Endothelial cell of umbilical vein (primary cell): Measurements from ENCODE around the gene ITGB1BP1. TPM values are rescaled to one million over a fixed set of nuclear protein-coding genes. Genes with fewer than 3 reads are reported as not detected.

Experiments used
- BruUV-seq: library from RNA; stranded (reverse); fragments of 400-500 nt; replicated peaks from 2 replicates; lab custom pipeline; 2021; lab: Mats Ljungman, UMichigan
- CTCF ChIA-PET: fragments of 300-600, 350-600 bp; sonication (Branson Sonifier 250); formaldehyde crosslinking; loops from one replicate; lab custom pipeline; 2021; ENCODE audit warnings: antibody characterized with exemption, inconsistent platforms; lab: Charles Lee
- POLR2A ChIA-PET: fragments of 300-600, 350-600 bp; sonication (Branson Sonifier 250); formaldehyde crosslinking; loops from one replicate; lab custom pipeline; 2021; ENCODE audit warnings: antibody characterized with exemption, inconsistent platforms; lab: Charles Lee
- DNase-seq: peaks from one replicate; pipeline ENCODE4 v3.0.0-alpha.2; 2011; ENCODE audit warnings: low read depth, low spot score
- FAIRE-seq: peaks from 2 replicates; lab custom pipeline; 2011; peaks lifted over from hg19 to GRCh38; lab: Jason Lieb, UNC
- H2AFZ ChIP-seq: 2 replicates; pipeline ENCODE4 v1.6.0; 2012; ENCODE audit warnings: low read depth, low read length, control low read depth, inconsistent platforms
- H3K27ac ChIP-seq: 2 replicates; pipeline ENCODE4 v1.5.1; 2011; ENCODE audit warnings: low read depth, mild to moderate bottlenecking, control low read depth, low read length, moderate library complexity; ENCODE audit not compliant: insufficient read depth
- H3K27me3 ChIP-seq, 2 experiments: 2 replicates each; pipeline versions ENCODE4 v1.6.0 to v1.6.1; 2011; ENCODE audit warnings: low read length in 2 of 2, mixed read lengths in 1 of 2; ENCODE audit not compliant: control insufficient read depth in 2 of 2, insufficient read depth in 2 of 2
- H3K36me3 ChIP-seq, 2 experiments: 2 replicates in 1 of 2; 3 replicates in 1 of 2; pipeline ENCODE4 v1.5.1; 2011; ENCODE audit warnings: low read length in 2 of 2, mild to moderate bottlenecking in 1 of 2, moderate library complexity in 1 of 2; ENCODE audit not compliant: control insufficient read depth in 2 of 2, insufficient read depth in 2 of 2; ENCODE audit errors: extremely low read depth in 1 of 2
- H3K4me1 ChIP-seq: 3 replicates; pipeline ENCODE4 v1.5.1; 2011; ENCODE audit warnings: mild to moderate bottlenecking, low read length; ENCODE audit not compliant: control insufficient read depth, insufficient read depth; ENCODE audit errors: extremely low read depth
- H3K4me2 ChIP-seq: 2 replicates; pipeline ENCODE4 v1.6.1; 2011; ENCODE audit warnings: low read length, control low read depth, mixed read lengths; ENCODE audit not compliant: insufficient read depth
- H3K4me3 ChIP-seq, 3 experiments: fragments of 200-600 bp in 1 of 3; sonication (generic), shearing (Covaris generic) in 1 of 3; replicated peaks in 1 of 3; 2 replicates each; pipeline ENCODE4 v1.5.1; 2011 to 2016; ENCODE audit warnings: control low read depth in 3 of 3, low read length in 3 of 3, mild to moderate bottlenecking in 2 of 3, inconsistent platforms in 1 of 3, low read depth in 1 of 3, moderate library complexity in 1 of 3; ENCODE audit not compliant: insufficient read depth in 1 of 3
- H3K79me2 ChIP-seq: 2 replicates; pipeline ENCODE4 v1.6.0; 2012; ENCODE audit warnings: low read length, inconsistent platforms; ENCODE audit not compliant: control insufficient read depth, insufficient read depth
- H3K9ac ChIP-seq: replicated peaks from 2 replicates; pipeline ENCODE3; 2011; ENCODE audit warnings: low read length, control low read depth; ENCODE audit not compliant: insufficient read depth; ENCODE audit errors: extremely low read depth
- H3K9me1 ChIP-seq: replicated peaks from 3 replicates; pipeline ENCODE4 v1.6.0; 2011; ENCODE audit warnings: mild to moderate bottlenecking, low read length; ENCODE audit not compliant: control insufficient read depth, insufficient read depth; ENCODE audit errors: extremely low read depth
- H3K9me3 ChIP-seq: replicated peaks from 2 replicates; pipeline ENCODE4 v1.5.1; 2012; ENCODE audit warnings: low read length, inconsistent platforms; ENCODE audit not compliant: control insufficient read depth, insufficient read depth
- H4K20me1 ChIP-seq: replicated peaks from 2 replicates; pipeline ENCODE3; 2011; ENCODE audit warnings: mild to moderate bottlenecking, low read length; ENCODE audit not compliant: control insufficient read depth, insufficient read depth; ENCODE audit errors: extremely low read depth
- CTCF ChIP-seq, 2 donors: IDR thresholded peaks; 1 replicate in 1 of 2; 2 replicates in 1 of 2; pipeline ENCODE4 v1.5.1; 2011; ENCODE audit warnings: low read length in 2 of 2, mild to moderate bottlenecking in 2 of 2, moderate library complexity in 2 of 2, control low read depth in 1 of 2, inconsistent platforms in 1 of 2, low read depth in 1 of 2; ENCODE audit not compliant: insufficient read depth in 1 of 2; ENCODE audit errors: extremely low read depth in 1 of 2
- EZH2 ChIP-seq: IDR thresholded peaks from 2 replicates; pipeline ENCODE4 v1.6.1; 2012; ENCODE audit warnings: borderline replicate concordance, low read depth, mild to moderate bottlenecking, moderate library complexity, low read length, inconsistent platforms; ENCODE audit not compliant: severe bottlenecking
- FOS ChIP-seq: IDR thresholded peaks from 2 replicates; pipeline ENCODE4 v1.6.1; 2011; ENCODE audit warnings: mild to moderate bottlenecking, low read length, moderate library complexity, borderline replicate concordance; ENCODE audit not compliant: insufficient read depth
- GATA2 ChIP-seq: IDR thresholded peaks from 2 replicates; pipeline ENCODE4 v1.7.0; 2011; ENCODE audit warnings: low read depth, mild to moderate bottlenecking, moderate library complexity, mixed read lengths, low read length; ENCODE audit not compliant: insufficient read length, insufficient read depth
- JUN ChIP-seq: IDR thresholded peaks from 2 replicates; pipeline ENCODE4 v1.6.1; 2011; ENCODE audit warnings: borderline replicate concordance, low read depth; ENCODE audit not compliant: insufficient read length, insufficient read depth
- MYC ChIP-seq: IDR thresholded peaks from one replicate; pipeline ENCODE4 v1.6.1; 2011; ENCODE audit warnings: mild to moderate bottlenecking, low read depth, low read length
- POLR2A ChIP-seq: IDR thresholded peaks from 2 replicates; pipeline ENCODE4 v1.6.1; 2012; ENCODE audit warnings: low read depth, mild to moderate bottlenecking, control low read depth, low read length
- POLR2AphosphoS5 ChIP-seq: IDR thresholded peaks from 2 replicates; pipeline ENCODE4 v1.6.1; 2012; ENCODE audit warnings: low read depth, mild to moderate bottlenecking, control low read depth, low read length, moderate library complexity; ENCODE audit not compliant: insufficient read depth
- dilution Hi-C: fragments of 300-500 bp; cut with MboI; formaldehyde crosslinking; loops from one replicate; pipeline ENCODE4 v1.15.0; 2019; ENCODE audit warnings: low sequenced_read_pairs; ENCODE audit not compliant: extremely low pct_ligation_motif_present
- intact Hi-C: fragments of 100-400 bp; cut with micrococcal nuclease; formaldehyde crosslinking; loops from one replicate; pipeline ENCODE4 v1.10.0; 2022
- polyA plus RNA-seq, 4 experiments: library from polyadenylated mRNA; depleted of rRNA in 3 of 4; stranded (reverse) in 3 of 4; unstranded in 1 of 4; fragments of >200 nt; gene quantifications; 2 replicates each; pipeline versions ENCODE4 v1.2.1 to v1.2.3, GENCODE V29; 2011 to 2012; ENCODE audit warnings: missing spikeins in 1 of 4
- total RNA-seq: library from RNA; stranded (reverse); gene quantifications from 2 replicates; pipeline ENCODE4 v1.2.3, GENCODE V29; 2021
- TF ChIP-seq, protein P1 (sequence below): IDR thresholded peaks from 2 replicates; pipeline ENCODE4 v1.6.1; 2011; ENCODE audit not compliant: insufficient read depth, insufficient read length

ITGB1BP1 gene
- total and polyA plus RNA-seq, 2 donors (not counting 3 experiments of a cell fraction or from before 2014, with no cell fraction given): 45.0 to 170 TPM

- no TSS peak for BruUV-seq
- Histone ChIP-seq H3K36me3 (peaks cover 32 to 51% of the 10 kb centered on the region in 2 experiments), H2AFZ (no peak overlapping the region), H3K4me2 (no peak overlapping the region), H4K20me1 (no peaks in the 10 kb centered on the region), H3K9ac (no peak overlapping the region), H3K79me2 (no peaks in the 10 kb centered on the region), H3K4me1 (no peaks in the 10 kb centered on the region), H3K27me3 (no peaks in the 10 kb centered on the region), H3K27ac (no peak overlapping the region), H3K9me3 (no peaks in the 10 kb centered on the region), H3K9me1 (no peaks in the 10 kb centered on the region), H3K4me3 (no peak overlapping the region)
- dilution Hi-C loops (loop anchor here (25.0 kb wide), 1 partner anchor 193 kb away; no protein-coding TSS in a partner anchor), intact Hi-C loops (no loop called here)
- POLR2A ChIA-PET: no interaction called here
- DNase-seq (no peak), FAIRE-seq (no peak)
- TF ChIP-seq JUN (no peak), GATA2 (no peak), POLR2AphosphoS5 (no peak), FOS (no peak)
- TF ChIP-seq, protein P1, sequence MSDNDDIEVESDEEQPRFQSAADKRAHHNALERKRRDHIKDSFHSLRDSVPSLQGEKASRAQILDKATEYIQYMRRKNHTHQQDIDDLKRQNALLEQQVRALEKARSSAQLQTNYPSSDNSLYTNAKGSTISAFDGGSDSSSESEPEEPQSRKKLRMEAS: no peak
- CTCF ChIA-PET: interaction anchor here (0.7 to 1.6 kb wide), 5 partner anchors 8 to 214 kb away, joined by 3 to 6 read pairs (median 3); no protein-coding TSS in a partner anchor
Observed at GRCh38 chr2:9355716-9356115, 67.6 kb downstream of the ITGB1BP1 start.

DNA sequence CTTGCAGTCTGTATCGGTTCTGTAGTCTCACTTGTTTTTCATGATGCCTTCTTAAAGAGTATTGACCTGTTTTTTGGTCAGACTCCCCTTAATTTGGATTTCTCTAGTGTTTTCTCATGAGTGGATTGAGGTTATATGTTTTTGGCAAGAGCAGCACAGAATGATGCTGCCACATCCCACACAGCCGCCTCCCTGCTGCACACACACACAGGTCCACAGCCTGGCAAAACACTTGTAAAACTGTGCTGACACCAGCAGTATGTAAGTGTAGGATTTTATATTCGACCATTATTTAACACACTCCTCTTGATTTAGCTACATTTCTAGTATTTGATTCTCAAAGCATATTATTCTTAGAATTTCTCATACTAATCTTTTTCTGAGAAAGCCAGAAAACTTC, 68.1 kb downstream of the ITGB1BP1 start:
- dilution Hi-C loops (loop anchor here (25.0 kb wide), 1 partner anchor 193 kb away; no protein-coding TSS in a partner anchor), intact Hi-C loops (no loop called here)
- Histone ChIP-seq H2AFZ (no peak overlapping the region), H3K9me1 (no peaks in the 10 kb centered on the region), H3K79me2 (no peaks in the 10 kb centered on the region), H3K4me1 (no peaks in the 10 kb centered on the region), H3K36me3 (peaks cover 36 to 55% of the 10 kb centered on the region in 2 experiments), H3K4me2 (no peak overlapping the region), H3K27me3 (no peaks in the 10 kb centered on the region), H3K9me3 (no peaks in the 10 kb centered on the region), H3K27ac (no peak overlapping the region), H3K4me3 (no peak overlapping the region), H4K20me1 (no peaks in the 10 kb centered on the region), H3K9ac (no peak overlapping the region)
- CTCF ChIA-PET: interaction anchor here (0.7 to 1.6 kb wide), 6 partner anchors 8 to 214 kb away, joined by 3 to 6 read pairs (median 3); no protein-coding TSS in a partner anchor
- DNase-seq (no peak), FAIRE-seq (no peak)
- no TSS peak for BruUV-seq
- POLR2A ChIA-PET: no interaction called here
- no peak for TF ChIP-seq POLR2A
- no peak for TF ChIP-seq EZH2
- TF ChIP-seq MYC: no peak
- TF ChIP-seq GATA2: no peak
- TF ChIP-seq, protein P1: no peak
- no peak for TF ChIP-seq POLR2AphosphoS5
- no peak for TF ChIP-seq CTCF (IDR thresholded peaks at IDR 0.05; ENCODE audit: extremely low read depth in 1 of 2, insufficient read depth in 1 of 2, low read depth in 1 of 2, low read length in 2 of 2)
- no peak for TF ChIP-seq JUN
